ENCODE measurements around the gene FARS2. TPM values are rescaled to one million over a fixed set of nuclear protein-coding genes. Genes with fewer than 3 reads are reported as not detected.

The FARS2 gene
- polyA plus RNA-seq, 1 donor (not counting 4 experiments of a cell fraction or from before 2014, with no cell fraction given) = 21.3 TPM

DNA sequence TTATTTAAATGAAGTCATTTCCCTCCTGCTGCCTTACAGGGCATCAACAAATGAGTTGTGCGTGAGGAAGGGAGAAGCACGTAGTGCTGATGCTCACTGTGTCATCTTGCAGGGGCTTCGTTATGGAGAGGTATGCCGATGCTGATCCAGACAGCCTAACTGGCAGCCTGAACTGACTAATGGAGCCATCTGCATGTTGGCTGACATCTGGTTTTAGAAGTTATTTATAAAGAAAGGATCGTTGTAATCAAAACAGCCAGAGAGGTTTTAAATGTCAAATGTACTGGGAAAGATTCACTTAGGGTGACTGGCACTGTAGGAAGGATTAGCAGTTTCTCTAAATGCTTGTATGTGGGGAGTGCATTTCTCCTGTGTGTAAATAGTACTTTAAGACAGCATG, 54.6 kb downstream of the FARS2 start:
- Histone ChIP-seq H3K9ac (ENCODE audit: control insufficient read depth, extremely low read depth, insufficient read depth, low read length) (no peak overlapping the region), H4K20me1 (ENCODE audit: control insufficient read depth, extremely low read depth, insufficient read depth, low read length) (no peaks in the 10 kb centered on the region), H3K36me3 (ENCODE audit: control insufficient read depth in 2 of 2, extremely low read depth in 1 of 2, insufficient read depth in 2 of 2, low read length in 2 of 2) (no peaks in the 10 kb centered on the region), H3K27me3 (ENCODE audit: control insufficient read depth, extremely low read depth, insufficient read depth, low read length) (no peaks in the 10 kb centered on the region), H3K79me2 (ENCODE audit: control insufficient read depth, insufficient read depth, low read length) (no peaks in the 10 kb centered on the region), H3K4me2 (ENCODE audit: control insufficient read depth, extremely low read depth, insufficient read depth, low read depth, low read length) (no peak overlapping the region), H2AFZ (ENCODE audit: control insufficient read depth, low read length) (no peak overlapping the region), H3K27ac (ENCODE audit: control insufficient read depth, insufficient read depth, low read length) (no peak overlapping the region), H3K9me1 (ENCODE audit: control insufficient read depth, extremely low read depth, insufficient read depth, low read length) (no peaks in the 10 kb centered on the region), H3K4me1 (ENCODE audit: control insufficient read depth, extremely low read depth, insufficient read depth, low read length) (no peaks in the 10 kb centered on the region), H3K4me3 (ENCODE audit: control insufficient read depth in 2 of 3, extremely low read depth in 1 of 3, insufficient read depth in 2 of 3, low read depth in 1 of 3, low read length in 3 of 3) (no peak overlapping the region), H3K9me3 (ENCODE audit: control insufficient read depth, low read depth, low read length) (no peaks in the 10 kb centered on the region)
- dilution Hi-C loops (cut with MboI; ENCODE audit: extremely low pct_ligation_motif_present, low sequenced_read_pairs) = no loop called here
- FAIRE-seq (no peak), DNase-seq (ENCODE audit: low read depth, low spot score) (no peak)
- no peak for TF ChIP-seq EZH2 (IDR thresholded peaks at IDR 0.05; ENCODE audit: low read length)
- TF ChIP-seq, protein P1, sequence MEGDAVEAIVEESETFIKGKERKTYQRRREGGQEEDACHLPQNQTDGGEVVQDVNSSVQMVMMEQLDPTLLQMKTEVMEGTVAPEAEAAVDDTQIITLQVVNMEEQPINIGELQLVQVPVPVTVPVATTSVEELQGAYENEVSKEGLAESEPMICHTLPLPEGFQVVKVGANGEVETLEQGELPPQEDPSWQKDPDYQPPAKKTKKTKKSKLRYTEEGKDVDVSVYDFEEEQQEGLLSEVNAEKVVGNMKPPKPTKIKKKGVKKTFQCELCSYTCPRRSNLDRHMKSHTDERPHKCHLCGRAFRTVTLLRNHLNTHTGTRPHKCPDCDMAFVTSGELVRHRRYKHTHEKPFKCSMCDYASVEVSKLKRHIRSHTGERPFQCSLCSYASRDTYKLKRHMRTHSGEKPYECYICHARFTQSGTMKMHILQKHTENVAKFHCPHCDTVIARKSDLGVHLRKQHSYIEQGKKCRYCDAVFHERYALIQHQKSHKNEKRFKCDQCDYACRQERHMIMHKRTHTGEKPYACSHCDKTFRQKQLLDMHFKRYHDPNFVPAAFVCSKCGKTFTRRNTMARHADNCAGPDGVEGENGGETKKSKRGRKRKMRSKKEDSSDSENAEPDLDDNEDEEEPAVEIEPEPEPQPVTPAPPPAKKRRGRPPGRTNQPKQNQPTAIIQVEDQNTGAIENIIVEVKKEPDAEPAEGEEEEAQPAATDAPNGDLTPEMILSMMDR (optimal IDR thresholded peaks at IDR 0.05 in 1 of 3, IDR thresholded peaks at IDR 0.05 in 1 of 3, conservative IDR thresholded peaks at IDR 0.05 in 1 of 3; ENCODE audit: extremely low read depth in 1 of 3, insufficient read depth in 2 of 3, low read length in 3 of 3) = no peak

GRCh38 chr6:5316951-5317350, 55.6 kb downstream of the FARS2 start:
- Histone ChIP-seq H2AFZ (ENCODE audit: control insufficient read depth, low read length) (no peak overlapping the region), H4K20me1 (ENCODE audit: control insufficient read depth, extremely low read depth, insufficient read depth, low read length) (no peaks in the 10 kb centered on the region), H3K4me2 (ENCODE audit: control insufficient read depth, extremely low read depth, insufficient read depth, low read depth, low read length) (no peak overlapping the region), H3K36me3 (ENCODE audit: control insufficient read depth in 2 of 2, extremely low read depth in 1 of 2, insufficient read depth in 2 of 2, low read length in 2 of 2) (no peaks in the 10 kb centered on the region), H3K9me3 (ENCODE audit: control insufficient read depth, low read depth, low read length) (no peaks in the 10 kb centered on the region), H3K4me3 (ENCODE audit: control insufficient read depth in 2 of 3, extremely low read depth in 1 of 3, insufficient read depth in 2 of 3, low read depth in 1 of 3, low read length in 3 of 3) (no peak overlapping the region), H3K27ac (ENCODE audit: control insufficient read depth, insufficient read depth, low read length) (no peak overlapping the region), H3K4me1 (ENCODE audit: control insufficient read depth, extremely low read depth, insufficient read depth, low read length) (no peaks in the 10 kb centered on the region), H3K27me3 (ENCODE audit: control insufficient read depth, extremely low read depth, insufficient read depth, low read length) (no peaks in the 10 kb centered on the region), H3K9ac (ENCODE audit: control insufficient read depth, extremely low read depth, insufficient read depth, low read length) (no peak overlapping the region), H3K9me1 (ENCODE audit: control insufficient read depth, extremely low read depth, insufficient read depth, low read length) (no peaks in the 10 kb centered on the region), H3K79me2 (ENCODE audit: control insufficient read depth, insufficient read depth, low read length) (no peaks in the 10 kb centered on the region)
- DNase-seq (ENCODE audit: low read depth, low spot score) (no peak), FAIRE-seq (no peak)
- dilution Hi-C loops (cut with MboI; ENCODE audit: extremely low pct_ligation_motif_present, low sequenced_read_pairs) = no loop called here
- TF ChIP-seq, protein P1 (optimal IDR thresholded peaks at IDR 0.05 in 1 of 3, IDR thresholded peaks at IDR 0.05 in 1 of 3, conservative IDR thresholded peaks at IDR 0.05 in 1 of 3; ENCODE audit: extremely low read depth in 1 of 3, insufficient read depth in 2 of 3, low read length in 3 of 3) = no peak
- TF ChIP-seq EZH2 (IDR thresholded peaks at IDR 0.05; ENCODE audit: low read length) = no peak
